B cell (primary cell): ENCODE results near the gene RTTN. TPM values are rescaled to one million over a fixed set of nuclear protein-coding genes. Genes with fewer than 3 reads are reported as not detected.

Source experiments
- ATAC-seq: fragments of 200-7000 bp; cut with Tn5 transposase; one replicate; pipeline ENCODE4 v1.10.0; 2021; ENCODE audit warnings: low read depth, mild to moderate bottlenecking, moderate number of reproducible peaks, moderate library complexity
- CTCF ChIA-PET: fragments of 350-600 bp; sonication (Branson Sonifier 250); formaldehyde crosslinking; loops from one replicate; lab custom pipeline; 2021; ENCODE audit warnings: antibody characterized with exemption, inconsistent platforms; lab: Charles Lee
- POLR2A ChIA-PET: fragments of 350-600 bp; sonication (Branson Sonifier 250); formaldehyde crosslinking; loops from one replicate; lab custom pipeline; 2021; ENCODE audit warnings: antibody characterized with exemption; lab: Charles Lee
- DNase-seq: peaks from one replicate; pipeline ENCODE4 v3.0.0; 2013
- H2AFZ ChIP-seq: 2 replicates; pipeline ENCODE4 v1.6.1; 2012; ENCODE audit warnings: mild to moderate bottlenecking, low read depth, low read length; ENCODE audit not compliant: insufficient read depth, poor library complexity, severe bottlenecking
- H3K27ac ChIP-seq, 2 donors: 1 replicate in 1 of 2; 2 replicates in 1 of 2; pipeline ENCODE4 v1.5.1; 2012 to 2013; ENCODE audit warnings: low read length in 2 of 2, mild to moderate bottlenecking in 2 of 2, moderate library complexity in 1 of 2
- H3K27me3 ChIP-seq, 4 experiments: fragments of 200-600 bp in 1 of 4; sonication (generic) in 1 of 4; replicated peaks in 1 of 4; 1 replicate in 2 of 4; 2 replicates in 2 of 4; pipeline versions ENCODE4 v1.6.1 to v1.7.0; 2013 to 2016; ENCODE audit warnings: low read length in 3 of 4, mild to moderate bottlenecking in 2 of 4, mixed read lengths in 1 of 4, moderate library complexity in 1 of 4; ENCODE audit not compliant: insufficient read depth in 4 of 4, control insufficient read depth in 3 of 4; ENCODE audit errors: control extremely low read depth in 1 of 4
- H3K36me3 ChIP-seq, 2 experiments: replicated peaks in 1 of 2; 1 replicate in 1 of 2; 2 replicates in 1 of 2; pipeline versions ENCODE4 v1.6.1 to v1.7.1; 2013; ENCODE audit warnings: low read length in 1 of 2; ENCODE audit not compliant: insufficient read depth in 2 of 2, control insufficient read depth in 1 of 2; ENCODE audit errors: control extremely low read depth in 1 of 2, extremely low read depth in 1 of 2
- H3K4me1 ChIP-seq, 2 donors: fragments of 200-600 bp in 1 of 2; sonication (generic) in 1 of 2; 1 replicate in 1 of 2; 2 replicates in 1 of 2; pipeline versions ENCODE4 v1.5.1 to v1.6.1; 2013 to 2017; ENCODE audit warnings: low read length in 2 of 2; ENCODE audit not compliant: control insufficient read depth in 2 of 2, insufficient read depth in 2 of 2
- H3K4me2 ChIP-seq: replicated peaks from 2 replicates; pipeline ENCODE3; 2012; ENCODE audit warnings: mild to moderate bottlenecking, low read depth, low read length; ENCODE audit not compliant: poor library complexity, severe bottlenecking
- H3K4me3 ChIP-seq, 5 experiments: fragments of 200-600 bp in 1 of 5; sonication (generic) in 1 of 5; 1 replicate in 3 of 5; 2 replicates in 2 of 5; pipeline versions ENCODE4 v1.5.1 to v1.7.0; 2011 to 2016; ENCODE audit warnings: low read length in 4 of 5, mild to moderate bottlenecking in 4 of 5, low read depth in 2 of 5, control low read depth in 1 of 5, moderate library complexity in 1 of 5; ENCODE audit not compliant: insufficient read depth in 1 of 5; ENCODE audit errors: control extremely low read depth in 1 of 5, extremely low read depth in 1 of 5
- H3K79me2 ChIP-seq: fragments of 200-600 bp; sonication (generic); one replicate; pipeline ENCODE4 v1.6.0; 2016; ENCODE audit warnings: low read length; ENCODE audit not compliant: control insufficient read depth, insufficient read depth
- H3K9ac ChIP-seq: fragments of 200-600 bp; sonication (generic); 2 replicates; pipeline ENCODE4 v1.6.1; 2017; ENCODE audit warnings: mild to moderate bottlenecking, low read length, moderate library complexity
- H3K9me3 ChIP-seq, 3 donors: one replicate each; pipeline versions ENCODE4 v1.6.1 to v1.7.1; 2013; ENCODE audit warnings: low read length in 2 of 3; ENCODE audit not compliant: control insufficient read depth in 2 of 3, insufficient read depth in 1 of 3; ENCODE audit errors: control extremely low read depth in 1 of 3
- H4K20me1 ChIP-seq: 2 replicates; pipeline ENCODE4 v1.6.0; 2012; ENCODE audit warnings: mild to moderate bottlenecking, low read length; ENCODE audit not compliant: insufficient read depth, control insufficient read depth, poor library complexity, severe bottlenecking
- H3K27ac Mint-ChIP-seq: one replicate; pipeline ENCODE4 v1.8.0; 2021; ENCODE audit warnings: mixed read lengths
- H3K27me3 Mint-ChIP-seq: one replicate; pipeline ENCODE4 v1.8.0; 2021; ENCODE audit warnings: mixed read lengths
- H3K4me1 Mint-ChIP-seq: one replicate; pipeline ENCODE4 v1.8.0; 2021; ENCODE audit warnings: mixed read lengths
- H3K4me3 Mint-ChIP-seq: one replicate; pipeline ENCODE4 v1.8.0; 2021; ENCODE audit warnings: mixed read lengths
- H3K9me3 Mint-ChIP-seq: one replicate; pipeline ENCODE4 v1.8.0; 2022; ENCODE audit warnings: mixed read lengths; ENCODE audit not compliant: insufficient read depth
- CTCF ChIP-seq: fragments of 200-600 bp; IDR thresholded peaks from one replicate; pipeline ENCODE4 v1.8.0; 2022; ENCODE audit warnings: antibody characterized with exemption, mild to moderate bottlenecking
- EZH2 ChIP-seq: IDR thresholded peaks from 2 replicates; pipeline ENCODE4 v1.6.1; 2012; ENCODE audit warnings: borderline replicate concordance, low read depth, mild to moderate bottlenecking, moderate library complexity, low read length; ENCODE audit not compliant: insufficient read depth, poor library complexity, severe bottlenecking
- WGBS: methylation state at CpG from one replicate; pipeline ENCODE4 v1.1.5; 2013; ENCODE audit warnings: missing lambda C conversion rate; ENCODE audit not compliant: insufficient coverage; 5-methylcytosine and 5-hydroxymethylcytosine counted together
- intact Hi-C: fragments of 100-400 bp; cut with micrococcal nuclease; formaldehyde crosslinking; loops from one replicate; pipeline ENCODE4 v1.10.0; 2022
- polyA plus RNA-seq: library from polyadenylated mRNA; depleted of rRNA; stranded (reverse); fragments of >200 nt; gene quantifications from 2 replicates; pipeline ENCODE4 v1.2.3, GENCODE V29; 2012
- total RNA-seq, 2 donors: library from RNA; stranded (reverse); fragments of 120-200 nt in 1 of 2; gene quantifications; 1 replicate in 1 of 2; 2 replicates in 1 of 2; pipeline versions ENCODE4 v1.2.3 to v1.2.4, GENCODE V29; 2013 to 2022

Gene RTTN
- total and polyA plus RNA-seq, 2 donors (not counting 1 experiment from before 2014, with no cell fraction given) = 10.0 to 41.2 TPM

- POLR2A ChIA-PET = no interaction called here
- no peak overlapping the region for H3K4me2 ChIP-seq
- no peaks in the 10 kb centered on the region for H3K79me2 ChIP-seq
- CTCF ChIA-PET = no interaction called here
- Mint-ChIP-seq H3K4me1 (no peaks in the 10 kb centered on the region), H3K9me3 (no peaks in the 10 kb centered on the region), H3K4me3 (no peak overlapping the region), H3K27me3 (no peaks in the 10 kb centered on the region), H3K27ac (no peak overlapping the region)
- H3K36me3 ChIP-seq = peaks cover 0 to 1% of the 10 kb centered on the region in 2 experiments
- ATAC-seq (no peak), DNase-seq (no peak)
- H3K9me3 ChIP-seq = no peaks in the 10 kb centered on the region
- no CpG with 5 or more reads among the region's 1 CpG for WGBS
- intact Hi-C loops = no loop called here
- H3K9ac ChIP-seq = no peak overlapping the region
- H3K4me1 ChIP-seq = no peaks in the 10 kb centered on the region
- TF ChIP-seq CTCF = no peak
- no peak for TF ChIP-seq EZH2
- H3K4me3 ChIP-seq = no peak overlapping the region
- no peak overlapping the region for H2AFZ ChIP-seq
- no peaks in the 10 kb centered on the region for H3K27me3 ChIP-seq
- H4K20me1 ChIP-seq = no peaks in the 10 kb centered on the region
- H3K27ac ChIP-seq = no peak overlapping the region
Measured at GRCh38 chr18:70072678-70073077, 132.8 kb downstream of the RTTN start.

- H3K4me3 Mint-ChIP-seq = no peak overlapping the region
- Histone ChIP-seq H3K9me3 (no peaks in the 10 kb centered on the region), H3K27me3 (no peaks in the 10 kb centered on the region), H3K36me3 (peaks cover 1 to 3% of the 10 kb centered on the region in 2 experiments), H3K4me2 (no peak overlapping the region), H3K79me2 (no peaks in the 10 kb centered on the region), H3K27ac (no peak overlapping the region), H2AFZ (no peak overlapping the region), H3K9ac (no peak overlapping the region), H3K4me1 (no peaks in the 10 kb centered on the region), H4K20me1 (no peaks in the 10 kb centered on the region), H3K4me3 (no peak overlapping the region)
- no peaks in the 10 kb centered on the region for H3K27me3 Mint-ChIP-seq
- ChIA-PET CTCF (interaction anchor here (2.3 kb wide), 1 partner anchor 16 kb away, joined by 7 read pairs; no protein-coding TSS in a partner anchor), POLR2A (no interaction called here)
- no peak for ATAC-seq
- DNase-seq = no peak
- WGBS = no CpG with 5 or more reads among the region's 1 CpG
- H3K9me3 Mint-ChIP-seq = no peaks in the 10 kb centered on the region
- no peaks in the 10 kb centered on the region for H3K4me1 Mint-ChIP-seq
- H3K27ac Mint-ChIP-seq = no peak overlapping the region
- no peak for TF ChIP-seq CTCF
- TF ChIP-seq EZH2 = no peak
- intact Hi-C loops = no loop called here
Measured at GRCh38 chr18:70069965-70070364, 135.5 kb downstream of the RTTN start.
